ENCODE data around the gene VCX2.

VCX2 gene

GRCh38 chrX:8190341-8190830, 19.3 kb upstream of the VCX2 start:
- Histone ChIP-seq H3K27me3 (ENCODE audit: control insufficient read depth, low read length) (no peaks in the 10 kb centered on the region), H3K79me2 (ENCODE audit: control insufficient read depth, low read length) (no peaks in the 10 kb centered on the region), H4K20me1 (ENCODE audit: control insufficient read depth, insufficient read depth, low read depth, low read length) (no peaks in the 10 kb centered on the region), H3K9me3 (ENCODE audit: control insufficient read depth, insufficient read depth, low read length) (no peaks in the 10 kb centered on the region), H3K4me2 (ENCODE audit: low read length) (no peak overlapping the region), H3K9me2 (replicated peaks; ENCODE audit: control insufficient read depth, low read length) (no peaks in the 10 kb centered on the region), H3K36me3 (ENCODE audit: control insufficient read depth, low read length) (no peaks in the 10 kb centered on the region), H3K4me1 (ENCODE audit: control insufficient read depth, low read length) (no peaks in the 10 kb centered on the region), H3K4me3 (ENCODE audit: low read length) (no peak overlapping the region), H3F3A (ENCODE audit: control insufficient read depth, insufficient read depth) (no peaks in the 10 kb centered on the region), H3K27ac (ENCODE audit: low read depth, low read length) (no peak overlapping the region)
- TF ChIP-seq CTCF (IDR thresholded peaks at IDR 0.05; ENCODE audit: low read depth, low read length, poor library complexity, severe bottlenecking) (no peak), EZH2phosphoT487 (IDR thresholded peaks at IDR 0.05; ENCODE audit: borderline replicate concordance, low read length) (no peak)

GRCh38 chrX:8189096-8189830, 18.2 kb upstream of the VCX2 start:
- Histone ChIP-seq H3F3A (ENCODE audit: control insufficient read depth, insufficient read depth) (no peaks in the 10 kb centered on the region), H3K4me2 (ENCODE audit: low read length) (no peak overlapping the region), H3K27ac (ENCODE audit: low read depth, low read length) (no peak overlapping the region), H3K36me3 (ENCODE audit: control insufficient read depth, low read length) (no peaks in the 10 kb centered on the region), H4K20me1 (ENCODE audit: control insufficient read depth, insufficient read depth, low read depth, low read length) (no peaks in the 10 kb centered on the region), H3K79me2 (ENCODE audit: control insufficient read depth, low read length) (no peaks in the 10 kb centered on the region), H3K4me3 (ENCODE audit: low read length) (no peak overlapping the region), H3K9me3 (ENCODE audit: control insufficient read depth, insufficient read depth, low read length) (no peaks in the 10 kb centered on the region), H3K4me1 (ENCODE audit: control insufficient read depth, low read length) (no peaks in the 10 kb centered on the region), H3K9me2 (replicated peaks; ENCODE audit: control insufficient read depth, low read length) (no peaks in the 10 kb centered on the region), H3K27me3 (ENCODE audit: control insufficient read depth, low read length) (no peaks in the 10 kb centered on the region)
- TF ChIP-seq CTCF (IDR thresholded peaks at IDR 0.05; ENCODE audit: low read depth, low read length, poor library complexity, severe bottlenecking) = no peak
- no peak for TF ChIP-seq EZH2phosphoT487 (IDR thresholded peaks at IDR 0.05; ENCODE audit: borderline replicate concordance, low read length)

- Histone ChIP-seq H3F3A (ENCODE audit: control insufficient read depth, insufficient read depth) (no peaks in the 10 kb centered on the region), H3K27me3 (ENCODE audit: control insufficient read depth, low read length) (no peaks in the 10 kb centered on the region), H3K4me2 (ENCODE audit: low read length) (no peak overlapping the region), H4K20me1 (ENCODE audit: control insufficient read depth, insufficient read depth, low read depth, low read length) (no peaks in the 10 kb centered on the region), H3K4me3 (ENCODE audit: low read length) (no peak overlapping the region), H3K9me3 (ENCODE audit: control insufficient read depth, insufficient read depth, low read length) (no peaks in the 10 kb centered on the region), H3K36me3 (ENCODE audit: control insufficient read depth, low read length) (no peaks in the 10 kb centered on the region), H3K79me2 (ENCODE audit: control insufficient read depth, low read length) (no peaks in the 10 kb centered on the region), H3K9me2 (replicated peaks; ENCODE audit: control insufficient read depth, low read length) (no peaks in the 10 kb centered on the region), H3K27ac (ENCODE audit: low read depth, low read length) (no peak overlapping the region), H3K4me1 (ENCODE audit: control insufficient read depth, low read length) (no peaks in the 10 kb centered on the region)
- no peak for TF ChIP-seq EZH2phosphoT487 (IDR thresholded peaks at IDR 0.05; ENCODE audit: borderline replicate concordance, low read length)
- TF ChIP-seq CTCF (IDR thresholded peaks at IDR 0.05; ENCODE audit: low read depth, low read length, poor library complexity, severe bottlenecking) = no peak
These were observed 12.3 kb upstream of the VCX2 start for GRCh38 chrX:8183346-8183745.
